Right atrium auricular region (tissue), 2 donors: Measurements from ENCODE around the gene BZW2. TPM values are rescaled to one million over a fixed set of nuclear protein-coding genes. Genes with fewer than 3 reads are reported as not detected.

Source experiments
- DNase-seq: peaks from one replicate; pipeline ENCODE4 v3.0.0-alpha.2; 2019; ENCODE audit warnings: low spot score
- H3K27ac ChIP-seq, 2 donors: fragments of 200-600 bp; sonication (generic); 1 replicate in 1 of 2; 2 replicates in 1 of 2; pipeline ENCODE4 v1.5.1; 2016 to 2019
- H3K27me3 ChIP-seq, 2 donors: fragments of 200-600 bp; sonication (generic); one replicate each; pipeline versions ENCODE4 v1.5.1 to v1.6.0; 2017 to 2019
- H3K36me3 ChIP-seq: fragments of 200-600 bp; sonication (generic); one replicate; pipeline ENCODE4 v1.5.1; 2016
- H3K4me1 ChIP-seq, 2 donors: fragments of 200-600 bp; sonication (generic); one replicate each; pipeline versions ENCODE4 v1.5.1 to v1.6.0; 2017 to 2019
- H3K4me3 ChIP-seq, 2 donors: fragments of 200-600 bp; sonication (generic); 1 replicate in 1 of 2; 2 replicates in 1 of 2; pipeline ENCODE4 v1.5.1; 2017 to 2019; ENCODE audit warnings: mild to moderate bottlenecking in 1 of 2, moderate library complexity in 1 of 2
- H3K9me3 ChIP-seq, 2 donors: fragments of 200-600 bp; sonication (generic); one replicate each; pipeline ENCODE4 v1.5.1; 2019
- total RNA-seq, 2 donors: library from RNA; depleted of rRNA; stranded (reverse); fragments of >200 nt; gene quantifications; one replicate each; pipeline ENCODE4 v1.1.0, GENCODE V29; 2016
- TF ChIP-seq, protein P1 (sequence below), 2 donors: fragments of 200-600 bp; sonication (generic); IDR thresholded peaks; one replicate each; pipeline ENCODE4 v1.5.1; 2019; ENCODE audit warnings: antibody characterized with exemption in 2 of 2

Gene BZW2
- total RNA-seq, 2 donors from 2014 or later = 206 to 292 TPM

DNA sequence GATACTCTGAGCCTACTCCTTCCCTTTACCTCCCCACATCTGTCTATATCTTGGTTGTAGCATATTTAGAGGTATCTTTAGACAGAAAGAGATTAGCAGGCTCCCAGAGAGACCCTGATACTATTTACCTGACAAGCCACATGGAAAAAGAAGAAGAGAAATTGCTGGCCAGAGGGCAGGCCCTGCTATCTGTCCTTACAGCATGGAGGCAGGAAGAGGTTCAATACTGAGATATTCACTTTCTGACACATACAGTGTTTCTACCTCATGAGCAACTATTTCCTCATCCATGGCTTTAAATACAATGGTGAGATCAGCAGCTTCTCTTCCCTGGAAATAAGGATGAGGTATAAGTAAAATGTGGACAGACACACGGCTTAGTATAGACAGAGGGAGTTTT is 73.7 kb downstream of the BZW2 start:
- no peak overlapping the region for H3K4me3 ChIP-seq
- H3K9me3 ChIP-seq = no peaks in the 10 kb centered on the region
- TF ChIP-seq, protein P1, sequence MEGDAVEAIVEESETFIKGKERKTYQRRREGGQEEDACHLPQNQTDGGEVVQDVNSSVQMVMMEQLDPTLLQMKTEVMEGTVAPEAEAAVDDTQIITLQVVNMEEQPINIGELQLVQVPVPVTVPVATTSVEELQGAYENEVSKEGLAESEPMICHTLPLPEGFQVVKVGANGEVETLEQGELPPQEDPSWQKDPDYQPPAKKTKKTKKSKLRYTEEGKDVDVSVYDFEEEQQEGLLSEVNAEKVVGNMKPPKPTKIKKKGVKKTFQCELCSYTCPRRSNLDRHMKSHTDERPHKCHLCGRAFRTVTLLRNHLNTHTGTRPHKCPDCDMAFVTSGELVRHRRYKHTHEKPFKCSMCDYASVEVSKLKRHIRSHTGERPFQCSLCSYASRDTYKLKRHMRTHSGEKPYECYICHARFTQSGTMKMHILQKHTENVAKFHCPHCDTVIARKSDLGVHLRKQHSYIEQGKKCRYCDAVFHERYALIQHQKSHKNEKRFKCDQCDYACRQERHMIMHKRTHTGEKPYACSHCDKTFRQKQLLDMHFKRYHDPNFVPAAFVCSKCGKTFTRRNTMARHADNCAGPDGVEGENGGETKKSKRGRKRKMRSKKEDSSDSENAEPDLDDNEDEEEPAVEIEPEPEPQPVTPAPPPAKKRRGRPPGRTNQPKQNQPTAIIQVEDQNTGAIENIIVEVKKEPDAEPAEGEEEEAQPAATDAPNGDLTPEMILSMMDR (IDR thresholded peaks at IDR 0.05) = no peak
- H3K36me3 ChIP-seq = no peaks in the 10 kb centered on the region
- no peak for DNase-seq
- H3K27me3 ChIP-seq = no peaks in the 10 kb centered on the region
- H3K4me1 ChIP-seq = no peaks in the 10 kb centered on the region
- H3K27ac ChIP-seq = no peak overlapping the region

DNA sequence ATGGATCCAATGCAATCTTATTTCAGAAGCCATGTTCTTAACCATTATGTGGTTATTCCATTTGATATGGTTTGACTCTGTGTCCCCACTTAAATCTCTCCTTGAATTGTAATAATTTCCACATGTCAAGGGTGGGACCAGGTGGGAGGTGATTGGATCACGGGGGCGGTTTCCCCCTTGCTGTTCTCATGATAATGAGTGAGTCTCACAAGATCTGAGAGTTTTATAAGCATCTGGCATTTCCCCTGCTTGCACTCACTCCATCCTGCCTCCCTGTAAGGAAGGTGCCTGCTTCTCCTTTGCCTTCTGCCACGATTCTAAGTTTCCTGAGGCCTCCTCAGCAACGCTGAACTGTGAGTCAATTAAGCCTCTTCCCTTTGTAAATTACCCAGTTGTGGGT is 75.6 kb downstream of the BZW2 start:
- Histone ChIP-seq H3K4me1 (no peaks in the 10 kb centered on the region), H3K9me3 (no peaks in the 10 kb centered on the region), H3K27ac (no peak overlapping the region), H3K36me3 (no peaks in the 10 kb centered on the region), H3K4me3 (no peak overlapping the region), H3K27me3 (no peaks in the 10 kb centered on the region)
- TF ChIP-seq, protein P1 (IDR thresholded peaks at IDR 0.05) = no peak
- no peak for DNase-seq

DNA sequence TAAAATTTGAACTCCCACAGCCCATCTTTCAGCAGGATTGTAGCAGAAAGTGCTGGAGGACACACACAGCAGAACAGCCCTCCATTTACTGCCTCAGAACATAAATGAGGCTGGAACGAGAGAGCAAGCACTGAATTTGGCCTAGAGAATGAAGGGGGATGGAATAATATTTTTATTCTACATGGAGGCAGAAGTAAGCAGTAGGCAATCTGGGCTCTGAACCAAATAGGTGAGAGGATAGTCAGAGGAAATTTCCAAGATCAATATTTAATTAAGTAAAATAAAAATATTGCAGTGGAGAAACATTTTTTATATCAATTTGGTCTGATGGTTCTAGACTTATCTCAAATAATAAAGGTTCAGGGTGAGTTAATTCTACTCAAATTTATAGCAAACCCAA is 78.4 kb downstream of the BZW2 start:
- Histone ChIP-seq H3K4me1 (no peaks in the 10 kb centered on the region), H3K27ac (no peak overlapping the region), H3K9me3 (no peaks in the 10 kb centered on the region), H3K27me3 (no peaks in the 10 kb centered on the region), H3K36me3 (no peaks in the 10 kb centered on the region), H3K4me3 (no peak overlapping the region)
- DNase-seq = no peak
- TF ChIP-seq, protein P1 (IDR thresholded peaks at IDR 0.05) = no peak

GRCh38 chr7:16726189-16726588 is 80.2 kb downstream of the BZW2 start:
- Histone ChIP-seq H3K36me3 (no peaks in the 10 kb centered on the region), H3K4me3 (no peak overlapping the region), H3K4me1 (no peaks in the 10 kb centered on the region), H3K9me3 (no peaks in the 10 kb centered on the region), H3K27me3 (no peaks in the 10 kb centered on the region), H3K27ac (no peak overlapping the region)
- DNase-seq = no peak
- TF ChIP-seq, protein P1 (IDR thresholded peaks at IDR 0.05) = no peak

GRCh38 chr7:16727736-16728135 is 81.8 kb downstream of the BZW2 start:
- H3K4me3 ChIP-seq = no peak overlapping the region
- H3K27ac ChIP-seq = no peak overlapping the region
- TF ChIP-seq, protein P1 (IDR thresholded peaks at IDR 0.05) = no peak

DNA sequence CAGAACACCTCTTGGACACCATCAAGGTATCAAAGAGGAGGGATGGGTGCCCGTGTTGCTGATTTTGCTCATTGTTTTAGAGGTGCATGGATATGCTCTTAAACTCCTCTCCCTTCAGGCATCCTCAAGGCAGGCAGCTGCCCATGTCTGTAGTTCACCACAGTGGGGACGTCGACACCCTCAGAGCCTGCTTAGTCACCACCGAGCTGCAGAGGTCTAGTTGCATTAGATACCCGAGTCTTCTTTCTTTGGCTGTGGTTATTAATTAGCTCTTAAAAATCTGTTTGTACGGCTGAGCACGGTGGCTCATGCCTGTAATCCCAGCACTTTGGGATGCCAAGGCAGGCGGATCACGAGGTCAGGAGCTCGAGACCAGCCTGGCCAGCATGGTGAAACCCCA is 82.8 kb downstream of the BZW2 start:
- Histone ChIP-seq H3K27me3 (no peaks in the 10 kb centered on the region), H3K36me3 (no peaks in the 10 kb centered on the region), H3K4me3 (no peak overlapping the region), H3K9me3 (no peaks in the 10 kb centered on the region), H3K4me1 (no peaks in the 10 kb centered on the region), H3K27ac (no peak overlapping the region)
- TF ChIP-seq, protein P1 (IDR thresholded peaks at IDR 0.05) = no peak
- DNase-seq = no peak

More at GRCh38 chr7:16727736-16728135, 81.8 kb downstream of the BZW2 start:
- no peak for DNase-seq
- Histone ChIP-seq H3K27me3 (no peaks in the 10 kb centered on the region), H3K36me3 (no peaks in the 10 kb centered on the region), H3K4me1 (no peaks in the 10 kb centered on the region), H3K9me3 (no peaks in the 10 kb centered on the region)
